Retina (tissue), 1 donor: ENCODE data around the gene GRID2.
A peak's percentile ranks its signal among the peaks of the same experiment; 100 is the strongest.

Experiments
- DNase-seq: peaks from one replicate; pipeline ENCODE4 v3.0.0-alpha.2; 2016

Gene GRID2

GRCh38 chr4:92760433-92760832 lies 456.7 kb downstream of the GRID2 start:
- no peak for DNase-seq

GRCh38 chr4:92776080-92776479 lies 472.3 kb downstream of the GRID2 start:
- DNase-seq = no peak

GRCh38 chr4:92789741-92790140 lies 486.0 kb downstream of the GRID2 start:
- DNase-seq = no peak

- DNase-seq = no peak
These were observed 488.2 kb downstream of the GRID2 start for GRCh38 chr4:92791871-92792440.

- DNase-seq = no peak
These were observed 505.6 kb downstream of the GRID2 start for GRCh38 chr4:92809381-92809780.

- no peak for DNase-seq
These were observed 508.9 kb downstream of the GRID2 start for GRCh38 chr4:92812652-92813051.

- no peak for DNase-seq
These were observed 510.9 kb downstream of the GRID2 start for GRCh38 chr4:92814677-92815076.

GRCh38 chr4:92825256-92825655 lies 521.5 kb downstream of the GRID2 start:
- no peak for DNase-seq

GRCh38 chr4:92825791-92826190 lies 522.0 kb downstream of the GRID2 start:
- no peak for DNase-seq

- no peak for DNase-seq
These were observed 527.0 kb downstream of the GRID2 start for GRCh38 chr4:92830771-92831170.

- no peak for DNase-seq
These were observed 537.1 kb downstream of the GRID2 start for GRCh38 chr4:92840880-92841279.

- DNase-seq = no peak
These were observed 540.0 kb downstream of the GRID2 start for GRCh38 chr4:92843784-92844183.

GRCh38 chr4:92847026-92847425 lies 543.3 kb downstream of the GRID2 start:
- no peak for DNase-seq

- no peak for DNase-seq
These were observed 558.7 kb downstream of the GRID2 start for GRCh38 chr4:92862509-92862908.

GRCh38 chr4:92864096-92864495 lies 560.3 kb downstream of the GRID2 start:
- peak; percentile 75 for DNase-seq

GRCh38 chr4:92872604-92873003 lies 568.8 kb downstream of the GRID2 start:
- DNase-seq = no peak

GRCh38 chr4:92885632-92886031 lies 581.9 kb downstream of the GRID2 start:
- DNase-seq = no peak

- DNase-seq = no peak
These were observed 648.7 kb downstream of the GRID2 start for GRCh38 chr4:92952426-92952825.

- DNase-seq = no peak
These were observed 649.1 kb downstream of the GRID2 start for GRCh38 chr4:92952897-92953296.

- no peak for DNase-seq
These were observed 649.7 kb downstream of the GRID2 start for GRCh38 chr4:92953462-92953861.

GRCh38 chr4:92961881-92962280 lies 658.1 kb downstream of the GRID2 start:
- DNase-seq = no peak

- DNase-seq = no peak
These were observed 659.1 kb downstream of the GRID2 start for GRCh38 chr4:92962831-92963230.

GRCh38 chr4:92968556-92968955 lies 664.8 kb downstream of the GRID2 start:
- DNase-seq = no peak

- DNase-seq = no peak
These were observed 665.2 kb downstream of the GRID2 start for GRCh38 chr4:92968996-92969395.

- DNase-seq = no peak
These were observed 666.0 kb downstream of the GRID2 start for GRCh38 chr4:92969650-92970379.
